HG03457 (cell line): ENCODE measurements around the gene HCRT.
"Not testable (repeated sequence)": the region's sequence is repeated elsewhere in the genome, so short reads cannot be mapped to it uniquely, and the experiment has no call there.

Experiments used
- ATAC-seq: cut with Tn5 transposase; IDR thresholded peaks from one replicate; pipeline ENCODE4 v1.9.1; 2021; ENCODE audit warnings: moderate number of reproducible peaks; ENCODE audit not compliant: unreplicated experiment

HCRT gene

GRCh38 chr17:42142371-42142896 lies 42.8 kb downstream of the HCRT start:
- no peak for ATAC-seq

GRCh38 chr17:42141382-42141781 lies 43.9 kb downstream of the HCRT start:
- ATAC-seq = no peak

- ATAC-seq = not testable (repeated sequence)
These were observed 44.6 kb downstream of the HCRT start for GRCh38 chr17:42140690-42141089.

- ATAC-seq = no peak
These were observed 46.3 kb downstream of the HCRT start for GRCh38 chr17:42138749-42139492.

- ATAC-seq = no peak
These were observed 48.6 kb downstream of the HCRT start for GRCh38 chr17:42136654-42137051.

GRCh38 chr17:42135664-42136653 lies 49.3 kb downstream of the HCRT start:
- no peak for ATAC-seq

- no peak for ATAC-seq
These were observed 50.1 kb downstream of the HCRT start for GRCh38 chr17:42135151-42135550.
